Measurements from ENCODE around the gene NUMBL. TPM values are rescaled to one million over a fixed set of nuclear protein-coding genes. Genes with fewer than 3 reads are reported as not detected.
"Not testable (repeated sequence)": the region's sequence is repeated elsewhere in the genome, so short reads cannot be mapped to it uniquely, and the experiment has no call there.

The NUMBL gene
- total RNA-seq, 1 donor from 2014 or later = 79.3 TPM

GRCh38 chr19:40650749-40651305 lies 39.6 kb downstream of the NUMBL start:
- H3K4me3 ChIP-seq (ENCODE audit: insufficient read depth, low read depth, low read length) = no peak overlapping the region
- no peaks in the 10 kb centered on the region for H3K9me3 ChIP-seq (ENCODE audit: insufficient read depth, low read depth, low read length)
- Mint-ChIP-seq H3K4me3 (ENCODE audit: unreplicated experiment) (no peak overlapping the region), H3K27me3 (ENCODE audit: low read depth, unreplicated experiment) (peaks cover 4% of the 10 kb centered on the region), H3K4me1 (ENCODE audit: low read depth, unreplicated experiment) (peaks cover 12% of the 10 kb centered on the region), H3K27ac (ENCODE audit: unreplicated experiment) (no peak overlapping the region), H3K9me3 (ENCODE audit: unreplicated experiment) (peaks cover 2% of the 10 kb centered on the region), H3K36me3 (ENCODE audit: low read depth, unreplicated experiment) (no peaks in the 10 kb centered on the region)
- no peaks in the 10 kb centered on the region for H3K36me3 ChIP-seq (ENCODE audit: insufficient read depth, low read length)
- FAIRE-seq (no peak), DNase-seq (ENCODE audit: low read depth) (peak; percentile 85)
- no peak overlapping the region for H2AFZ ChIP-seq (ENCODE audit: low read depth, low read length)
- no peak for TF ChIP-seq EZH2 (IDR thresholded peaks at IDR 0.05; ENCODE audit: insufficient read depth, low read length)
- H3K9ac ChIP-seq (ENCODE audit: low read length) = no peak overlapping the region
- H3K27me3 ChIP-seq (ENCODE audit: insufficient read depth, low read length) = no peaks in the 10 kb centered on the region
- H3K4me2 ChIP-seq (ENCODE audit: low read length) = no peak overlapping the region
- H3K27ac ChIP-seq (ENCODE audit: low read depth, low read length) = no peak overlapping the region
- H3K79me2 ChIP-seq (ENCODE audit: insufficient read depth, low read length) = no peaks in the 10 kb centered on the region
- no peaks in the 10 kb centered on the region for H4K20me1 ChIP-seq (ENCODE audit: insufficient read depth, low read length)
- H3K4me1 ChIP-seq (ENCODE audit: insufficient read depth, low read length) = peaks cover 11% of the 10 kb centered on the region

GRCh38 chr19:40649903-40650675 lies 40.4 kb downstream of the NUMBL start:
- H3K4me3 ChIP-seq (ENCODE audit: insufficient read depth, low read depth, low read length); H4K20me1 ChIP-seq (ENCODE audit: insufficient read depth, low read length); H3K9ac ChIP-seq (ENCODE audit: low read length); H3K9me3 Mint-ChIP-seq (ENCODE audit: unreplicated experiment); H3K36me3 Mint-ChIP-seq (ENCODE audit: low read depth, unreplicated experiment); H3K36me3 ChIP-seq (ENCODE audit: insufficient read depth, low read length); H3K27me3 Mint-ChIP-seq (ENCODE audit: low read depth, unreplicated experiment); H3K27me3 ChIP-seq (ENCODE audit: insufficient read depth, low read length); H3K79me2 ChIP-seq (ENCODE audit: insufficient read depth, low read length); H3K27ac Mint-ChIP-seq (ENCODE audit: unreplicated experiment); H3K27ac ChIP-seq (ENCODE audit: low read depth, low read length); DNase-seq (ENCODE audit: low read depth); H3K9me3 ChIP-seq (ENCODE audit: insufficient read depth, low read depth, low read length); H3K4me3 Mint-ChIP-seq (ENCODE audit: unreplicated experiment); H2AFZ ChIP-seq (ENCODE audit: low read depth, low read length); H3K4me2 ChIP-seq (ENCODE audit: low read length); FAIRE-seq: not testable (repeated sequence)
- peaks cover 16% of the 10 kb centered on the region for H3K4me1 ChIP-seq (ENCODE audit: insufficient read depth, low read length)
- H3K4me1 Mint-ChIP-seq (ENCODE audit: low read depth, unreplicated experiment) = peaks cover 14% of the 10 kb centered on the region

- DNase-seq (ENCODE audit: low read depth) (no peak), FAIRE-seq (no peak)
- no peaks in the 10 kb centered on the region for H3K27me3 ChIP-seq (ENCODE audit: insufficient read depth, low read length)
- Mint-ChIP-seq H3K9me3 (ENCODE audit: unreplicated experiment) (peaks cover 2% of the 10 kb centered on the region), H3K27ac (ENCODE audit: unreplicated experiment) (peak overlapping the region; percentile 85), H3K27me3 (ENCODE audit: low read depth, unreplicated experiment) (peaks cover 4% of the 10 kb centered on the region), H3K36me3 (ENCODE audit: low read depth, unreplicated experiment) (no peaks in the 10 kb centered on the region), H3K4me3 (ENCODE audit: unreplicated experiment) (no peak overlapping the region), H3K4me1 (ENCODE audit: low read depth, unreplicated experiment) (peaks cover 14% of the 10 kb centered on the region)
- no peaks in the 10 kb centered on the region for H4K20me1 ChIP-seq (ENCODE audit: insufficient read depth, low read length)
- H3K27ac ChIP-seq (ENCODE audit: low read depth, low read length) = peak overlapping the region; percentile 79
- no peak for TF ChIP-seq EZH2 (IDR thresholded peaks at IDR 0.05; ENCODE audit: insufficient read depth, low read length)
- no peaks in the 10 kb centered on the region for H3K36me3 ChIP-seq (ENCODE audit: insufficient read depth, low read length)
- H3K9me3 ChIP-seq (ENCODE audit: insufficient read depth, low read depth, low read length) = no peaks in the 10 kb centered on the region
- H3K9ac ChIP-seq (ENCODE audit: low read length) = peak overlapping the region; percentile 37
- peak overlapping the region; percentile 23 for H2AFZ ChIP-seq (ENCODE audit: low read depth, low read length)
- peaks cover 16% of the 10 kb centered on the region for H3K4me1 ChIP-seq (ENCODE audit: insufficient read depth, low read length)
- no peak overlapping the region for H3K4me3 ChIP-seq (ENCODE audit: insufficient read depth, low read depth, low read length)
- peak overlapping the region; percentile 73 for H3K4me2 ChIP-seq (ENCODE audit: low read length)
- no peaks in the 10 kb centered on the region for H3K79me2 ChIP-seq (ENCODE audit: insufficient read depth, low read length)
Observed at GRCh38 chr19:40646743-40647254, 43.7 kb downstream of the NUMBL start.

Data from astrocyte (in vitro differentiated cells and primary cell).